22Rv1 (cell line): ENCODE data around the gene ANKRD33B.

Source experiments
- ZFX ChIP-seq: fragments of 450-650 bp; IDR thresholded peaks from 2 replicates; pipeline ENCODE4 v1.6.1; 2017; ENCODE audit warnings: antibody characterized with exemption, borderline replicate concordance
- TF ChIP-seq, protein P1 (sequence below): fragments of 450-650 bp; IDR thresholded peaks from 2 replicates; pipeline ENCODE4 v1.5.1; 2017; ENCODE audit warnings: mild to moderate bottlenecking

DNA sequence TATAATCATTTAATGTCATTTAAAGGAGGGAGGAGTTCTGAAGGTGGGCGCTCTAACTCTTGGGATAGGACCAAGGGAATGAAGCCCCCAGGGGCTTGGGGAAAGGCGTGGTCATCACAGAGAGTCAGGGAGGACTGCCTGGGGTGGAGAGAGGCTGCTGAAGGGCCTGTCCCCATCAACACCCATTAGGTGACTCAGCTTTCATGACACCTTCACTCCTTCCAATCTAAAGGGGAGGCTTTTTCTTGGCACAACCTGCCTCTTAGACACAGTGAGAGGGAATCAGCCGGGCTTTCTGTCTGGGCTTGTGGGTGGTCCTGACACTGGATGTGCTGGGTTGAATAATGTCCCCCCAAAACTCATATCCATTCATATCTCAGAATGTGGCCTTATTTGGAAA, 31.4 kb upstream of the ANKRD33B start:
- TF ChIP-seq, protein P1, sequence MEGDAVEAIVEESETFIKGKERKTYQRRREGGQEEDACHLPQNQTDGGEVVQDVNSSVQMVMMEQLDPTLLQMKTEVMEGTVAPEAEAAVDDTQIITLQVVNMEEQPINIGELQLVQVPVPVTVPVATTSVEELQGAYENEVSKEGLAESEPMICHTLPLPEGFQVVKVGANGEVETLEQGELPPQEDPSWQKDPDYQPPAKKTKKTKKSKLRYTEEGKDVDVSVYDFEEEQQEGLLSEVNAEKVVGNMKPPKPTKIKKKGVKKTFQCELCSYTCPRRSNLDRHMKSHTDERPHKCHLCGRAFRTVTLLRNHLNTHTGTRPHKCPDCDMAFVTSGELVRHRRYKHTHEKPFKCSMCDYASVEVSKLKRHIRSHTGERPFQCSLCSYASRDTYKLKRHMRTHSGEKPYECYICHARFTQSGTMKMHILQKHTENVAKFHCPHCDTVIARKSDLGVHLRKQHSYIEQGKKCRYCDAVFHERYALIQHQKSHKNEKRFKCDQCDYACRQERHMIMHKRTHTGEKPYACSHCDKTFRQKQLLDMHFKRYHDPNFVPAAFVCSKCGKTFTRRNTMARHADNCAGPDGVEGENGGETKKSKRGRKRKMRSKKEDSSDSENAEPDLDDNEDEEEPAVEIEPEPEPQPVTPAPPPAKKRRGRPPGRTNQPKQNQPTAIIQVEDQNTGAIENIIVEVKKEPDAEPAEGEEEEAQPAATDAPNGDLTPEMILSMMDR = no peak
- no peak for TF ChIP-seq ZFX
